Activated CD4-positive, alpha-beta T cell treated with anti-CD3 and anti-CD28 coated beads for 24 hours (primary cell): ENCODE results near the gene CDCA4.
A peak's percentile ranks its signal among the peaks of the same experiment; 100 is the strongest.
"Not testable (repeated sequence)": the region's sequence is repeated elsewhere in the genome, so short reads cannot be mapped to it uniquely, and the experiment has no call there.

ENCODE experiments used
- DNase-seq, 2 donors: peaks; one replicate each; pipeline ENCODE4 v3.0.0-alpha.2; 2020; ENCODE audit warnings: low read depth in 2 of 2

CDCA4 gene

GRCh38 chr14:105033412-105033900 lies 12.6 kb upstream of the CDCA4 start:
- DNase-seq = not testable (repeated sequence)

GRCh38 chr14:105032451-105032901 lies 11.6 kb upstream of the CDCA4 start:
- DNase-seq = not testable (repeated sequence)

DNA sequence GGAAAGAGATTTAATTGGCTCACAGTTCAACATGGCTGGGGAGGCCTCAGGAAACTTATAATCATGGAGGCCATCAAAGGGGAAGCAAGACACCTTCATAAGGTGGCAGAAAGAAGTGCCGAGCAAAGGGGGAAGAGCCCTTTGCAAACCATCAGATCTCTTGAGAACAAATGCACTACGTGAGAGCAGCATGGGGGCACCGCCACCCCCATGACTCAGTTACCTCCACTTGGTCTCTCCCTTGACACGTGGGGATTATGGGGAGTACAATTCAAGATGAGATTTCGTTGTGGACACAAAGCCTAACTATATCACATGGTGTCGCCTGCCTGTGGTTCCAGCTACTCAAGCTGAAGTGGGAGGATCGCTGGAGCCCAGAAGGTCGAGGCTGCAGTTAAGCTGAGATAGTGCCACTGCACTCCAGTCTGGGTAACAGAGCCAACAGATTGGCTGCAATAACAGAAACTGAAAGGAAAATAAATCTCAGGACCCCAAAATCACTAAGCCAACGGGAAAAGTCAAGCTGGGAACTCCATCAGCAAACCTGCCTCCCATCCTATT lies 10.0 kb upstream of the CDCA4 start:
- no peak for DNase-seq

DNA sequence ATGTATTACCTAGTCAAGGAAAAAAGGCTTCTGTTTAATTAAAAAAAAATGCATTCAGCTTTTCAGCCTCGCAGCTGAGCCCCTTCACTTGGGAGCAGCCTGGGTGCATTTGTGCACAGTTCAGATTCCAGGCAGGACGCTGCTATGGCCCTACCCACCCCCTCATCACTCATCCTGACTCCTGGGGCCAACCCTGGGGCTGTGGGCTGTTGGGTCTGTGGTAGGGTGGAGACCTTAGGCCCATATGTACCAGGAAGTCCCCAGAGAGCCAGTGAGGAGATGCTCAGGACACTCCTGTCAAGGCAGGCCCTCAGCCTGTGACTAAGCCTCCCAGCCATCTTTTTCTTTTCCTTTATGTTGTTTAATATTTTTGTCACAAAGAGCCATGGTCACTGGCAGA lies 9.3 kb upstream of the CDCA4 start:
- DNase-seq = no peak

- no peak for DNase-seq
Observed at GRCh38 chr14:105029402-105029801, 8.5 kb upstream of the CDCA4 start.

DNA sequence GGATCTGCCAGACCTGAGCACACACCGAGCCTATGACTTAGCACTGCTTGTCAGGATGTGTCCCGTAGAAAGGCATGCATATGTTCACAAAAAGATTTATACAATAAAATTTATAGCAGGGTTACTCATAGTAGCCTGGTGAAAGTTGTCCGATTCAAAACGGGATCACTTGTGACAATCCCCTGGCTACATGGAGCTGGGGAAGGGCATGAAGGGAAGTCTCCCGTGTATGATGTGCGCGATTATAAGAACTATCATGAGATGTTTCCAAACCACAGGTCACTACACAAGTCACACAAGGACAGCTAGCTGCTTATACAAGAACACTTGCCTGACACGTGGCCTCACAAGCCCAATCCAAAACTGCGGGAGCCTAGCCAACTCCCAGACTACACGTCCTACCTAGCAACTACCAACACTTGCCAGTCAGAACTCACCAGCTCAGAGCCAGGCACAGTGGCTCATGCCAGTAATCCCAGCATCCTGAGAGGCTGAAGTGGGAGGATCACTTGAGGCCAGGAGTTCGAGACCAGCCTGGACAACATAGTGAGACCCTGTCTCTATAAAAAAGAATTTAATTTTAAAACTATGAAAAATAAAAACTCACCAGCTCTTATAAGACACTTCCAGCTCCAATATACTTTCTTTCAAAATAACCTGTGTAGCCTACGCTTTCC lies 7.5 kb upstream of the CDCA4 start:
- DNase-seq = no peak

DNA sequence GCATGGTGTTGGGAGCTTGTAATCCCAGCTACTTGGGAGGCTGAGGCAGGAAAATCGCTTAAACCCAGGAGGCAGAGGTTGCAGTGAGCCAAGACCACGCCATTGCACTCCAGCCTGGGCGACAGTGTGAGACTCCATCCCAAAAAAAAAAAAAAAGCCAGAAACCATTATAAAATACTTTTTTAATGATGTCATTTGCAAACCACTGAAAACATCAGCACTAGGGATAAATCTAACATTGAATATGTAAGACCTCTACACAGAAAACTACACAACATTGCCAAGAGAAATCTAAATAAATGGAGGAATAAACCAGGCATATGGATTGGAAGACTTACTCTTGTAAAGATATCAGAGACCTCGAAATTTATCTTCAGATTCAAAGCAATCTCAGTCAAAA lies 6.8 kb upstream of the CDCA4 start:
- not testable (repeated sequence) for DNase-seq

DNA sequence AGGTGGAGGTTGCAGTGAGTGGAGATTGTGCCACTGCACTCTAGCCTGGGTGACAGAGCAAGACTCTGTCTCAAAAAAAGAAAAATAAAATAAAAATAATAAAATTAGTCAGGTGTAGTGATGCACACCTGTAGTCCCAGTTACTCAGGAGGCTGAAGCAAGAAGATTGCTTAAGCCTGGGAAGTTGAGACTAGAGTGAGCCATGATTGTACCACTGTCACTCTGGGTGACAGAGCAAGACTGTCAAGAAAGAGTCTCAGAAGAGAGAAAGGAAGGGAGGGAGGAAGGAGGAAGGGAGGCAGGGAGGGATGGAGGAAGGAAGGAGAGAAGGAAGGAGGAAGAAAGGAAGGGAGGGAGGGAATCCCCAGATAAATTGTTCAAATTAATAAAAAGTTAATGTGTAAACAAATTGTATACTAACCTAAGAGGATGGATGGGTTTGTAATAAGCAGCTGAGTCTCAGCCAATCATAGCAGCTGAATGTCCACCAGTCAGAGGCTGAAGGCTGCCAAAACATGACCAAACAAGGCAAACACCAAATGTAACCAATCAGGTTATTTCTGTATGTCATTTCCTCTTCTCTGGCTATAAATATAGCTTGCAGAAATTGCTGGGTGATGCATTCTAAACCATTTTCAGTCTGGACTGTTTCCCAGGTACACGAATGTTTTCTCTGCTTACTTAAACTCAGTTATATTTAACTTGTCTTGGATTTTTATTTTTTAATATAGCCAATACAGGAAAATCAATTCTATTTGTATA lies 6.1 kb upstream of the CDCA4 start:
- no peak for DNase-seq

DNA sequence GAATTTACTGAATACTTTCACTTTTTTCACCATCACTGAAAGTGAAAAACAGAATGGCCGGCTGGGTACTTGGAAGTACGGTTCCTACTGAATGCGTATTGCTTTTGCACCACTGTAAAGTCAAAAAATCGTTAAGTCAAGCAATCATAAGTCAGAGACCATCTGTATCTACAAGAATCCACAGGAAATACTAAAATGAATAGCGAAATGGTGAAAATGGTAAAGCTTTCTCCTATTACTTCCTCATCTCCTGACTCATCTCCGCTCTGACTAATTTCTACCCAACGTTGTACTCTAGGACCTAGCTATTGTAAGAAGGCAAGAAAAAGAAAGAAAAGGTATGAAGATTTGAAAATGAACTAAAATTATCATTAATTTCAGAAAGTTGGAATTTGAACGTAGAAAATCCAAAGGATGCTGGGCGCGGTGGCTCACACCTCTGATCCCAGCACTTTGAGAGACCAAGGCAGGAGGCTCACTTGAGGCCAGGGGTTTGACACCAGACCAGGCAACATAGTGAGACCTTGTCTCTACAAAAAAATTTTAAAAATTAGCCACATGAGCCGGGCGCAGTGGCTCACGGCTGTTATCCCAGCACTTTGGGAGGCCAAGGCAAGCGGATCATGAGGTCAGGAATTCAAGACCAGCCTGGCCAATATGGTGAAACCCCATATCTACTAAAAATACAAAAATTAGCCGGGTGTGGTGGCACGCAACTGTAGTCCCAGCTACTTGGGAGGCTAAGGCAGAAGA lies 5.3 kb upstream of the CDCA4 start:
- no peak for DNase-seq

- no peak for DNase-seq
Observed at GRCh38 chr14:105025429-105025828, 4.5 kb upstream of the CDCA4 start.

GRCh38 chr14:105023791-105024480 lies 3.1 kb upstream of the CDCA4 start:
- DNase-seq = no peak

- DNase-seq = no peak
Observed at GRCh38 chr14:105023144-105023543, 2.3 kb upstream of the CDCA4 start.

DNA sequence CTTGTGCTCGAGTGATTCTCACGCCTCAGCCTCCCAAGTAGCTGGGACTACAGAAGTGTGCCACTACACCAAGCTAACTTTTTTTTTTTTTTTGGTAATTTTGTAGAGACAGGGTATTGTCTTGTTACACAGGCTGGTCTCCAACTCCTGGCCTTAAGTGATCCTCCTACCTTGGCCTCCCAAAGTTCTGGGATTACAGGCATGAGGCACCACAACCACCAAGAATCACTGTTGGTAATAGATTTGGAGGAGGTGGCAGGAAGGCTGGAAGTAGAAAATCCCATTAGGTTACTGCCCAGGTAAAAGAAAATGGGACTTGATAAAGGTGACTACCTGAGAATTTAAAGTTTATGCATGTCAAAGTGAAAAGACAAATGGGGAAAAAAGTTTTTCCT lies 1.4 kb upstream of the CDCA4 start:
- no peak for DNase-seq

- DNase-seq = no peak
Observed at GRCh38 chr14:105021656-105022275, 883 bp upstream of the CDCA4 start.

DNA sequence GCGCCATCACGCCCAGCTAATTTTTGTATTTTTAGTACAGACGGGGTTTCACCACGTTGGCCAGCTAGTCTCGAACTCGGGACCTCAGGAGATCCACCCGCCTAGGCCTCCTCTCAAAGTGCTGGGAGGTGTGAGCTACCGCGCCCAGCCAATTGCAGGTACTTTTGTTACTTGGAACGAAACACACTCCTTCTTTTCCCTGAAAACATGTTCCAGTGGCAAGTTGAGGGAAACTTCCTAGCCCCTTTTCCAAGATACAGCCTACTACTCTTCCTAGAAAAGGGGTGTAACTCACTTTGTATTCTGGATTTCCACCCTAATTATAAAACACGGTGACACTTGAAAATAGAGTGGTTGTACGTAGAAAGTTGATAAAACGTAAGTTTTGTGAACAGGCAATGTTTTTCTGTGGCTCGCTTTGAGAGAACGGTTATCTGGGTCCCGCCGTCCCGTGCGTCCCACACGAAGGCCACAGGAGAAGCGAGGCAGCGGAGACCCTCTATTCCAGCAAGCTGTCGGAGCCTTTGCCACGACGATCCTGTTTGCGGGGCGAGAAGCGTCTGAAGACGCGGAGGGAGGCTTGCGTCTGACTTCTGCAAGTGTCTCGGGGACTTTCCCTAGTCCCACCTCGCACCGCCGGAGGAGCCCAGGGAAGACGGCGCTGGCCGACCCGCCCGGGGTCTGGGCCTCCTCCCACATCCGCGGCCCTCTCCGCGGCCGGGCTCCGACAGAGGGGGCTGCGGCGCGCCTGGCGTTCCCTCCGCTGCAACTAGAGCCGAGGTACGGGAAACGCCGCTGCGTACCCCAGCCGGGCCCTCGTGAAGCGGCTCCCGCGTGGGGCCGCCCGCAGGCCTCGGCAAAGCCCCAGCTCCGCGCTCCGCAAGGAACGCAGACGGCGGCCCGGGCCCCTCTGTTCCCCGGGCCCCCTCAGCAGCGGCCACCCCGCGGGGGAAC lies 745 bp downstream of the CDCA4 start:
- DNase-seq = peak; percentile 24 to 34

GRCh38 chr14:105018414-105018813 lies 2.5 kb downstream of the CDCA4 start:
- no peak for DNase-seq

DNA sequence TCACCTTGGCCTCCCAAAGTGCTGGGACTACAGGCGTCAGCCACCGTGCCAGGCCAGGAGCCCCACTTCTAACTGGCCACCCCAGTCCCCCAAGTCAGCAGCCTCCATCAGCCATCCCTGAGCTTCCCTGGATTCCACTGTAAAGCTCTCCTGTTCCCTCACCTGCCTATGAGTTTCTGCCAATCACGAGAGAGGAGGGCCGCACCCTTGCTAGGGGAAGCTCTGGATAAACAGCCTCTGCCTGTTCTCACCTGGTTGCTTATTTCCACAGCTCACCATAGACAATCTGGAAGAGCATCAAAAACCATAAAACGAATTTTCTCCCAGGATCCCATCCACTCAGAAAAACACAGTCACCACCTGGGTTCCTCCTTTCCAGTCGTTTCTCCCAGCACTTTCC lies 5.0 kb downstream of the CDCA4 start:
- DNase-seq = no peak

DNA sequence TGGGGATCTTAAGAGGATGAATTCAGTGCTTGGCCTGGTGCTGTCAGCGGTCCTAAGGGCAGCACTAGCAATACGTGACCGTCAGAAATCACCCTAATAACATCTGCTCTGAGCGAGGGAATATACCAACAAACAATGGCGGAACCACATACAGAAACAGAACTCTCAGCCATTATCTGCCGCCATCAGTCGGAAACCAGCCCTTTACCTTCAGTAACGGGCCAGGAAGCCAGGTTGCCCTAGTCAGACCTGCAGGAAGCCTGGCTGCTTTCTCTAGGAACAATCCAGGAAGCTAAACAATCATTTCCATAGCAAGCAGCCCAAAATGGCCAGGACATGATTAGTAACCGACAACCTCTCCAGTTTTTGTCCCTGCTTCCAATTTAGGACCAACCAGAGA lies 5.6 kb downstream of the CDCA4 start:
- DNase-seq = no peak

DNA sequence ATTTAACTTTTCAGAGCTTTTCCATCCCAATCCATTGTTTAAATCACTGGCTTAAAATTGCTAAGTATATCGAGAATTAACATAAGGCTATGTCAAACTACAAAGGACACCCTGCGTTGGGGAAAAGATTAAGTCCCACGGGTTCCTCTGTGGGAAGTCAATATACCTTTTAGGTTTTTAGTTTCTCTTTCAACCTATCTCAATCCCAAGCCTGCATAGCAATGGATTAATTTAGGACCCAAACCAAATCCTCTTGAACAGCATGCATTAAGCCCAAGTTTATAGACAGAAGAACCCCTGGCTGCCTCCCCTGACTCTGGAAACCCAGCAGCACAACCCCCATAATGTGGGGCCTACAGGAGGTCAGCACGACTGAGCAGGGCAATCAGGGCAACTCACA lies 6.3 kb downstream of the CDCA4 start:
- DNase-seq = no peak

- DNase-seq = no peak
Observed at GRCh38 chr14:105014032-105014431, 6.9 kb downstream of the CDCA4 start.
